Measurements from ENCODE around the gene NANOS3. TPM values are rescaled to one million over a fixed set of nuclear protein-coding genes. Genes with fewer than 3 reads are reported as not detected.
A peak's percentile ranks its signal among the peaks of the same experiment; 100 is the strongest.

NANOS3 gene
- total and polyA plus RNA-seq, 10 of the 15 experiments (the other 5 are each of a cell fraction or from before 2014, with no cell fraction given), result 0.31 to 1.7 (median 0.81) TPM

DNA sequence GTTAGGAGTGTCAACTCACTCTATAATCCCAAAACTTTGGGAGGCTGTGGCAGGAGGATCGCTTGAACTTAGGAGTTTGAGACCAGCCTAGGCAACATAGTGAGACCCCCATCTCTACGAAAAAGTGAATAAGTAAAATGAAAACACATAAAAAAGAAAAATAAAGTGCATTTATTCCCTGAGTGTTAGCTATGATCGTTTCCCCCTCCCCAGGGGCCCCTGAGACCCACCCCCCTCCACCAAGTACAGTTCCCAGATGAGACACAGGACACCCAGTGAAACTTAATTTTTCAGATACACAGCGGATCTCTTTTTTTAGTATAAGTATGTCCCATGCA lies 28.6 kb upstream of the NANOS3 start (continued):
- TF ChIP-seq, protein P1, sequence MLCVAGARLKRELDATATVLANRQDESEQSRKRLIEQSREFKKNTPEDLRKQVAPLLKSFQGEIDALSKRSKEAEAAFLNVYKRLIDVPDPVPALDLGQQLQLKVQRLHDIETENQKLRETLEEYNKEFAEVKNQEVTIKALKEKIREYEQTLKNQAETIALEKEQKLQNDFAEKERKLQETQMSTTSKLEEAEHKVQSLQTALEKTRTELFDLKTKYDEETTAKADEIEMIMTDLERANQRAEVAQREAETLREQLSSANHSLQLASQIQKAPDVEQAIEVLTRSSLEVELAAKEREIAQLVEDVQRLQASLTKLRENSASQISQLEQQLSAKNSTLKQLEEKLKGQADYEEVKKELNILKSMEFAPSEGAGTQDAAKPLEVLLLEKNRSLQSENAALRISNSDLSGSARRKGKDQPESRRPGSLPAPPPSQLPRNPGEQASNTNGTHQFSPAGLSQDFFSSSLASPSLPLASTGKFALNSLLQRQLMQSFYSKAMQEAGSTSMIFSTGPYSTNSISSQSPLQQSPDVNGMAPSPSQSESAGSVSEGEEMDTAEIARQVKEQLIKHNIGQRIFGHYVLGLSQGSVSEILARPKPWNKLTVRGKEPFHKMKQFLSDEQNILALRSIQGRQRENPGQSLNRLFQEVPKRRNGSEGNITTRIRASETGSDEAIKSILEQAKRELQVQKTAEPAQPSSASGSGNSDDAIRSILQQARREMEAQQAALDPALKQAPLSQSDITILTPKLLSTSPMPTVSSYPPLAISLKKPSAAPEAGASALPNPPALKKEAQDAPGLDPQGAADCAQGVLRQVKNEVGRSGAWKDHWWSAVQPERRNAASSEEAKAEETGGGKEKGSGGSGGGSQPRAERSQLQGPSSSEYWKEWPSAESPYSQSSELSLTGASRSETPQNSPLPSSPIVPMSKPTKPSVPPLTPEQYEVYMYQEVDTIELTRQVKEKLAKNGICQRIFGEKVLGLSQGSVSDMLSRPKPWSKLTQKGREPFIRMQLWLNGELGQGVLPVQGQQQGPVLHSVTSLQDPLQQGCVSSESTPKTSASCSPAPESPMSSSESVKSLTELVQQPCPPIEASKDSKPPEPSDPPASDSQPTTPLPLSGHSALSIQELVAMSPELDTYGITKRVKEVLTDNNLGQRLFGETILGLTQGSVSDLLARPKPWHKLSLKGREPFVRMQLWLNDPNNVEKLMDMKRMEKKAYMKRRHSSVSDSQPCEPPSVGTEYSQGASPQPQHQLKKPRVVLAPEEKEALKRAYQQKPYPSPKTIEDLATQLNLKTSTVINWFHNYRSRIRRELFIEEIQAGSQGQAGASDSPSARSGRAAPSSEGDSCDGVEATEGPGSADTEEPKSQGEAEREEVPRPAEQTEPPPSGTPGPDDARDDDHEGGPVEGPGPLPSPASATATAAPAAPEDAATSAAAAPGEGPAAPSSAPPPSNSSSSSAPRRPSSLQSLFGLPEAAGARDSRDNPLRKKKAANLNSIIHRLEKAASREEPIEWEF (IDR thresholded peaks at IDR 0.05; ENCODE audit: insufficient replicate concordance, low read depth, low read length), result no peak
- TF ChIP-seq NFYB (IDR thresholded peaks at IDR 0.05; ENCODE audit: insufficient read depth, low read depth, low read length) (no peak), BACH1 (IDR thresholded peaks at IDR 0.05; ENCODE audit: borderline replicate concordance) (no peak), POLR2AphosphoS5 (IDR thresholded peaks at IDR 0.05; ENCODE audit: low read length) (no peak)

DNA sequence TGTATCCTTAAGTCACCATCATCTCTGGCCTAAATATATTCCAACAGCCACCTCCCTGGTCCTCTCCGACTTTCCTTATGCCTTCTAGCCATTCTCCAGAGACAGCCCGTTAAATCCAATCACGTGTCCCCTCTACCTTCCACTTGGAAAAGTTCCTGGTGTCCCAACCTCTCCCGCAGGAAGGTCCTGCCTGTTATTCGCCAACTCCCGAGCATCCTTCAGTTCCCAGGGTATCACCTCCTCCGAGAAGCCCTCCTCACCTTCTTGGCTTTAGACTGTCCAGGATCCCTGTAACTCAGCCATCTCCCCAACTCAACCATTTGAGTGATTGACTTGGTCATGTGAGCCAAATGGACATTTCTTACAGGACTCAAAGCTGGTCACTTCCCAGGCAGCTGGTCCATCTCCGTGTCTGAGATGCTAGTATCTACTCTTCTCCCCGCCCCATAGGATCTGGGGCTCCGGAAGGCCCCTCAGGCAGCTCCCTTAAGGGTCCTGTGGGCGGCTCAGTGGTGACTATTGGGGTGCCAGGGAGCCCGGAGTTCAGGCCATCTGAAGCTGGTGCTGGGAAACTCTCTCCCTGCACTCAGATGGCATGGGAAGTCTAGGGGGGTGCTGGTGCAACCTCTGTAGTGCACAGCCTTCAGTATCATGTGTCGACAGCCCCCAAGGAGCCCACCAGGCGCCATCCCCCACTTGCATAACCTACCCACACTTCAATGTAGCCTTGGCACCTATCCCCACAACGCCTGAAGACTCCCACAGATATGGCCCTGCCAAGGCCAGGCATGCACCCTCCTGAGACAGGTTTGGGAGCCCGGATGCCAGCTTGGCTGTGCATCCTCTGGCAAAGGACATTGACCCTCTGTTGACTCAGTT lies 27.9 kb upstream of the NANOS3 start:
- FAIRE-seq (no peak), DNase-seq (ENCODE audit: low read depth, low spot score) (no peak), ATAC-seq (no peak)
- 0 out of 2 replicates have a peak, but pooled peaks have one; percentile 13 for TF ChIP-seq IKZF1 (conservative IDR thresholded peaks at IDR 0.05)
- TF ChIP-seq IKZF2 (IDR thresholded peaks at IDR 0.05), result peak in 1 of 2 experiments; percentile 13; a peak in 1 of 4 replicates
- TF ChIP-seq, protein P2, sequence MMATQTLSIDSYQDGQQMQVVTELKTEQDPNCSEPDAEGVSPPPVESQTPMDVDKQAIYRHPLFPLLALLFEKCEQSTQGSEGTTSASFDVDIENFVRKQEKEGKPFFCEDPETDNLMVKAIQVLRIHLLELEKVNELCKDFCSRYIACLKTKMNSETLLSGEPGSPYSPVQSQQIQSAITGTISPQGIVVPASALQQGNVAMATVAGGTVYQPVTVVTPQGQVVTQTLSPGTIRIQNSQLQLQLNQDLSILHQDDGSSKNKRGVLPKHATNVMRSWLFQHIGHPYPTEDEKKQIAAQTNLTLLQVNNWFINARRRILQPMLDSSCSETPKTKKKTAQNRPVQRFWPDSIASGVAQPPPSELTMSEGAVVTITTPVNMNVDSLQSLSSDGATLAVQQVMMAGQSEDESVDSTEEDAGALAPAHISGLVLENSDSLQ (IDR thresholded peaks at IDR 0.05), result peak; percentile 23; the same call in 1 of the 2 replicates
- no peak for TF ChIP-seq TCF12 (IDR thresholded peaks at IDR 0.05; ENCODE audit: low read depth, low read length)
- TF ChIP-seq, protein P3, sequence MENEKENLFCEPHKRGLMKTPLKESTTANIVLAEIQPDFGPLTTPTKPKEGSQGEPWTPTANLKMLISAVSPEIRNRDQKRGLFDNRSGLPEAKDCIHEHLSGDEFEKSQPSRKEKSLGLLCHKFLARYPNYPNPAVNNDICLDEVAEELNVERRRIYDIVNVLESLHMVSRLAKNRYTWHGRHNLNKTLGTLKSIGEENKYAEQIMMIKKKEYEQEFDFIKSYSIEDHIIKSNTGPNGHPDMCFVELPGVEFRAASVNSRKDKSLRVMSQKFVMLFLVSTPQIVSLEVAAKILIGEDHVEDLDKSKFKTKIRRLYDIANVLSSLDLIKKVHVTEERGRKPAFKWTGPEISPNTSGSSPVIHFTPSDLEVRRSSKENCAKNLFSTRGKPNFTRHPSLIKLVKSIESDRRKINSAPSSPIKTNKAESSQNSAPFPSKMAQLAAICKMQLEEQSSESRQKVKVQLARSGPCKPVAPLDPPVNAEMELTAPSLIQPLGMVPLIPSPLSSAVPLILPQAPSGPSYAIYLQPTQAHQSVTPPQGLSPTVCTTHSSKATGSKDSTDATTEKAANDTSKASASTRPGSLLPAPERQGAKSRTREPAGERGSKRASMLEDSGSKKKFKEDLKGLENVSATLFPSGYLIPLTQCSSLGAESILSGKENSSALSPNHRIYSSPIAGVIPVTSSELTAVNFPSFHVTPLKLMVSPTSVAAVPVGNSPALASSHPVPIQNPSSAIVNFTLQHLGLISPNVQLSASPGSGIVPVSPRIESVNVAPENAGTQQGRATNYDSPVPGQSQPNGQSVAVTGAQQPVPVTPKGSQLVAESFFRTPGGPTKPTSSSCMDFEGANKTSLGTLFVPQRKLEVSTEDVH (IDR thresholded peaks at IDR 0.05; ENCODE audit: low read depth, partially characterized antibody), result no peak
- no peak for TF ChIP-seq RELA (IDR thresholded peaks at IDR 0.05; ENCODE audit: borderline replicate concordance, partially characterized antibody)
- no peaks in the 10 kb centered on the region for H3K36me3 ChIP-seq (ENCODE audit: control insufficient read depth in 2 of 2, insufficient read depth in 2 of 2, low read length in 1 of 2)
- H4K20me1 ChIP-seq (ENCODE audit: control insufficient read depth, insufficient read depth), result no peaks in the 10 kb centered on the region
- no peak overlapping the region for H3K27ac ChIP-seq (ENCODE audit: control insufficient read depth, insufficient read depth)
- peaks cover 29% of the 10 kb centered on the region for H3K4me1 ChIP-seq (ENCODE audit: control insufficient read depth, insufficient read depth, low read length)
- intact Hi-C loops (cut with micrococcal nuclease; ENCODE audit: unreplicated experiment) (loop anchor here (10.0 kb wide), 1 partner anchor 694 kb away; the partner anchor contains the start of genes IER2 and STX10), in situ Hi-C loops (cut with MboI) (loop anchor here (10.0 kb wide), 1 partner anchor 694 kb away; the partner anchor contains the start of genes IER2 and STX10)
- no peaks in the 10 kb centered on the region for H3K27me3 ChIP-seq (replicated peaks in 1 of 2; ENCODE audit: control insufficient read depth in 2 of 2, insufficient read depth in 2 of 2, low read length in 1 of 2)
- ChIA-PET RAD21 (ENCODE audit: unreplicated experiment) (interaction anchor here (4.8 kb wide), 1 partner anchor 11 kb away, joined by 70 read pairs; no protein-coding TSS in a partner anchor), SMC1A (ENCODE audit: uncharacterized antibody, unreplicated experiment) (interaction anchor here (2.1 to 4.1 kb wide), 2 partner anchors 10 to 13 kb away, joined by 9 to 26 read pairs; no protein-coding TSS in a partner anchor), CTCF (interaction anchor here (1.4 to 4.9 kb wide), 2 partner anchors 9 to 13 kb away, joined by 3 to 41 read pairs; no protein-coding TSS in a partner anchor), POLR2A (interaction anchor here (4.0 kb wide), 1 partner anchor 11 kb away, joined by 79 read pairs; no protein-coding TSS in a partner anchor)
- WGBS (ENCODE audit: insufficient coverage, insufficient replicate concordance, low lambda C conversion rate, missing lambda C conversion rate), result 80% methylated on average over 16 of the region's 16 CpGs
- no TSS peak for BruUV-seq (replicated peaks)
- no peaks in the 10 kb centered on the region for H3K79me2 ChIP-seq (ENCODE audit: control insufficient read depth, insufficient read depth, low read length)
- no peak overlapping the region for H2AFZ ChIP-seq (ENCODE audit: control insufficient read depth, low read depth, low read length)
- no peak overlapping the region for H3K4me2 ChIP-seq (ENCODE audit: control insufficient read depth, insufficient read depth)
- no peaks in the 10 kb centered on the region for H3K9me3 ChIP-seq (replicated peaks; ENCODE audit: control insufficient read depth, insufficient read depth, low read length)
- no peak overlapping the region for H3K9ac ChIP-seq (ENCODE audit: control insufficient read depth, insufficient read depth, low read length)
- H3K4me3 ChIP-seq, result no peak overlapping the region
